GM19240 (cell line): Measurements from ENCODE around the gene GPR179.
"Not testable (repeated sequence)": the region's sequence is repeated elsewhere in the genome, so short reads cannot be mapped to it uniquely, and the experiment has no call there.

Experiments used
- DNase-seq: peaks from one replicate; pipeline ENCODE4 v3.0.0; 2011; ENCODE audit warnings: low spot score; ENCODE audit not compliant: insufficient read length

GPR179 gene

GRCh38 chr17:38324772-38325171, 19.0 kb downstream of the GPR179 start:
- no peak for DNase-seq

- no peak for DNase-seq
Measured at GRCh38 chr17:38324141-38324697, 19.5 kb downstream of the GPR179 start.

- DNase-seq: no peak
Measured at GRCh38 chr17:38322897-38323296, 20.9 kb downstream of the GPR179 start.

- peak; percentile 76 for DNase-seq
Measured at GRCh38 chr17:38322156-38322779, 21.5 kb downstream of the GPR179 start.

GRCh38 chr17:38320482-38320881, 23.3 kb downstream of the GPR179 start:
- no peak for DNase-seq

GRCh38 chr17:38317081-38317480, 26.7 kb downstream of the GPR179 start:
- DNase-seq: no peak

- no peak for DNase-seq
Measured at GRCh38 chr17:38315497-38315896, 28.3 kb downstream of the GPR179 start.

GRCh38 chr17:38296834-38297517, 46.8 kb downstream of the GPR179 start, which contains the start of gene MRPL45:
Gene MRPL45 (plus strand): TSS chr17:38297168. CDS start chr17:38297184, 16 bp downstream.
- DNase-seq: peak; percentile 78

GRCh38 chr17:38295602-38296365, 48.0 kb downstream of the GPR179 start:
- DNase-seq: not testable (repeated sequence)

- DNase-seq: not testable (repeated sequence)
Measured at GRCh38 chr17:38289760-38290159, 54.0 kb downstream of the GPR179 start.

GRCh38 chr17:38288217-38288827, 55.4 kb downstream of the GPR179 start:
- not testable (repeated sequence) for DNase-seq

GRCh38 chr17:38286501-38287091, 57.2 kb downstream of the GPR179 start:
- not testable (repeated sequence) for DNase-seq

GRCh38 chr17:38285994-38286393, 57.8 kb downstream of the GPR179 start:
- DNase-seq: not testable (repeated sequence)
